WI38 (cell line): ENCODE data around the gene PRDM11.

ENCODE experiments used
- H3K4me3 ChIP-seq: 2 replicates; pipeline ENCODE4 v1.5.1; 2011; ENCODE audit warnings: low read depth, mild to moderate bottlenecking, control low read depth, low read length
- TF ChIP-seq, protein P1 (sequence below): IDR thresholded peaks from 2 replicates; pipeline ENCODE4 v1.5.1; 2012; ENCODE audit warnings: low read depth, mild to moderate bottlenecking, control low read depth, low read length

PRDM11 gene

DNA sequence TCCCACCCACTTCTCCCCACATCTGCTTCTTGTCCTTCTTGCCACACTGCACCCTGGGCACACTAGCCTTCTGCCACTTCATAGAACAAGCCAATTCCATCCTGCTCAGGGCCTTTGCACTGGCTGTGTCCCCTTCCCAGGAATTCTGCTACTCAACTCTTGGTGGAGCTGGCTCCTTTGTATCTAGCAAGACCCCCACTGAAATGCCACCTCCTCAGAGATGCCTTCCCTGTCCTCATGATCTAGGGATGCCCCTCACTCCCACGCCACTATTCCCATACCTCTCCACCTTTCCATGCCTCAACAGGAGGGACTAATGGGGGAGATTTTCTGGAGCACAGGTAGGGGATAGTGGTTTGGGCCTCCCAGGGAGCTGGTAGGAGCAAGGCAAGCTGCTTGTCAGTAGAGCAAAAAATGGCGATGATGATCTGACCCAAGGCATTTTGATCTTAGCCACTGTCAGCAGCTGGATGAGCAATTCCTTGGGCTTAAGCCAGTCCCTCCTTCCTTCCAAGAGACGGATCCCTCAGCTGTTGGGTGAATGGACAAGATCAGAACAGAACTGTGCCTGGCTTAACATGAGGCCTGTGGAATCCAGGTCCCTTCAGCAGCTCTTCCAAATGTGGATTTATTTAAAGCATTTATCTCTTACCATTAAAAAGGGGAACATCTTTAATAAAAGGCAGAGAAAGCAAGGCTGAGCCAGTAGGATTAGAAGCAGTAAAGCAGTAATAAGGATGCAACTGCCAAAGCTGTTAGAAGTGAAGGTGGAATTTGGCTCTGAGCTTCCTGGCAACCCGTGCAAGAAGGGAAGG lies 4.0 kb upstream of the PRDM11 start:
- no peak overlapping the region for H3K4me3 ChIP-seq
- TF ChIP-seq, protein P1, sequence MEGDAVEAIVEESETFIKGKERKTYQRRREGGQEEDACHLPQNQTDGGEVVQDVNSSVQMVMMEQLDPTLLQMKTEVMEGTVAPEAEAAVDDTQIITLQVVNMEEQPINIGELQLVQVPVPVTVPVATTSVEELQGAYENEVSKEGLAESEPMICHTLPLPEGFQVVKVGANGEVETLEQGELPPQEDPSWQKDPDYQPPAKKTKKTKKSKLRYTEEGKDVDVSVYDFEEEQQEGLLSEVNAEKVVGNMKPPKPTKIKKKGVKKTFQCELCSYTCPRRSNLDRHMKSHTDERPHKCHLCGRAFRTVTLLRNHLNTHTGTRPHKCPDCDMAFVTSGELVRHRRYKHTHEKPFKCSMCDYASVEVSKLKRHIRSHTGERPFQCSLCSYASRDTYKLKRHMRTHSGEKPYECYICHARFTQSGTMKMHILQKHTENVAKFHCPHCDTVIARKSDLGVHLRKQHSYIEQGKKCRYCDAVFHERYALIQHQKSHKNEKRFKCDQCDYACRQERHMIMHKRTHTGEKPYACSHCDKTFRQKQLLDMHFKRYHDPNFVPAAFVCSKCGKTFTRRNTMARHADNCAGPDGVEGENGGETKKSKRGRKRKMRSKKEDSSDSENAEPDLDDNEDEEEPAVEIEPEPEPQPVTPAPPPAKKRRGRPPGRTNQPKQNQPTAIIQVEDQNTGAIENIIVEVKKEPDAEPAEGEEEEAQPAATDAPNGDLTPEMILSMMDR = no peak

DNA sequence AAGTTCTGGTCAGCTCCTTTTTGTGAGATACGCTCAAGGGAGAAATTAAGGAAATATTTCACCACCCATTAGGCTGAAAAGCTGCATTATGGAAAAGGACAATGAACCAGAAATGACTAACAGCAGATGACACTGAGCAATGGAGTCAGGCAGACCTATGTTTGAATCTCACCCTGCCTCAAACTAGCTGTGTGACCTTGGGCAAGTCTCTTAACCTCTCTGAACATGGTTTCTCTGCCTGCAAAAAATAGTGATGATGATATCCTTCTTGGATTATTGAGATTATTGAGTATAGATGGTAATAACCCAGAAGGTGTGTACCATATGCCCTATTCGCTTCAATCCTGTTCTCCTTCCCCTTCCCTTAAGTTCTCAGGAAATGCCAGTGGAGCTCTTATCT lies 2.9 kb upstream of the PRDM11 start:
- TF ChIP-seq, protein P1 = no peak

GRCh38 chr11:45144126-45145082 lies 2.0 kb upstream of the PRDM11 start:
- TF ChIP-seq, protein P1 = no peak
- H3K4me3 ChIP-seq = no peak overlapping the region

More for the DNA sequence above, 2.9 kb upstream of the PRDM11 start:
- H3K4me3 ChIP-seq = no peak overlapping the region

DNA sequence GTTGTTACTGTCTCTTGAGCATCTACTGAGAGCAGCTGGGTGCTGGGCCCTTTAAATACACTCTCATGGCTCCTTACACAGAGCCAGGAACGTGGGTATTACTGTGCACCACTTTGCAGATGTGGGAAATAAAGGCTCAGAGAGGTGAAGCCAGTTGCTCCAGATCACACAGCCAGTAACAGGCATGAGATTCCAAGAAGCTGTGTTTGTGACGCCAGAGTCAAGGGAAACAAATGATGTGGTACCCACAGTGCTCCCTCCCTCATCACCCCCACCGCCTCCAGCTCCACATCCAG lies 1.4 kb upstream of the PRDM11 start:
- no peak overlapping the region for H3K4me3 ChIP-seq
- TF ChIP-seq, protein P1 = no peak

GRCh38 chr11:45145379-45146071 lies 914 bp upstream of the PRDM11 start:
- TF ChIP-seq, protein P1 = no peak
- peak overlapping the region; percentile 65 for H3K4me3 ChIP-seq

DNA sequence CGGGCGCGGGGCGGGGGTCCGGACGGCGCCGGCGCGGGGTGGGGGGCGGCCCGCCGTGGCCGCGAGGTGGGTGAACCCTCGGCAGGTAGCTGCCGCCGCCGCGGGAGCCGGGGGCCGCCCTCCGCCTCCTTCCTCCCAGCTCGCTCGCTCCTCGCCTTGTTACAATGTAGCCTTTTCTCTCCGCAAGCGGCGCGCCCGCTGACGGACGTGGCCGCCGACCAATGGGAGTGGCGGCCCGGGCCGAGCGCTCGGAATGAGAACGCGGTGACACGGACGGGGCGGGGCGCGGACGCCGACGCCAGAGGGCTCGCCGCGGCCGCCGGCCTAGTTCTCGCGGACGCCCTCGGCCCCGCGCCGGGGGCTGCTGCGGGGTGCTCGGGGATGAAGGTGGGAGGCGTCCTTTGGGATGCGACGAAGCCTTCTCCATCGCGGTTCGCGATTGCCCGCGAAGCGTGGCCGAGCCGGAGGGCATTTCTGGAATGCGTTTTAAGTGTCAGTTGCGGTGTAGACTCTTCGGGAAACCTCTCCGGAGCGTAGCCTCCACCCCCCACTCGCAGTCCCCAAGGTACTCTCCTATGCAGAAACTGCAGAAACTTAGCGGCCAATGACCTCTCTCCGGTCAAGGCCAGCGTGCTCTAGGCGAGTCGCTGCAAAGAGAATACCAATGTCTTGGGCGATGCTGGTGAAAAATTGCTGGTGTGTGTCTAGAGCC lies 734 bp downstream of the PRDM11 start:
- H3K4me3 ChIP-seq = peak overlapping the region; percentile 65
- TF ChIP-seq, protein P1 = no peak
